ENCODE data around the gene ITGB4. TPM values are rescaled to one million over a fixed set of nuclear protein-coding genes. Genes with fewer than 3 reads are reported as not detected.
A peak's percentile ranks its signal among the peaks of the same experiment; 100 is the strongest.

ITGB4 gene
- total and polyA plus RNA-seq, 2 of the 13 experiments (the other 11 are each of a cell fraction or from before 2014, with no cell fraction given) = 6.9 to 14.5 TPM

DNA sequence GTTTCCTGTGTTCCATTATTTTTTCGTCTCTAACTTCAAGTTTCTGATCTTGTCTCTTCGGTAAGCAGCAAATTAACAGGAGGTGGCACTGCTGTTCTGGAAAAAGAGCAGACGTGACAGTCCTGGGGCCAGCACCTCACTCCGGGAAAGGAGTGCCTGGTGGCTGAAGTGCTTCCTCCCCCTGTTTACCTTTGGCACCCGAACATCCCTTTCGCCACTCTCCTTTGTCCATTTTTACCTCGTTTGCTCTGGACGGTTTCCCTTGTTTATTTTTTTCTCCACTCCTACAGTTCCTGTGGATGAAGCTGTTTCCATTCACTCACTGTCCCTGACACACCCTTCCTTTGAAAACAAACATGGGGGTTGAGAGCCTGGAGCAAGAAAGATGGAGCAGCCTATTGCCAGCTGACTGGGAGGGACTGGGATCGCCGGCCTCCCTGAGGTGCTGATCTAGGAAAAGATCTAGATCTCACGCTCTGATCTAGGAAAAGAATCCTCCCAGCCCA lies 41.5 kb upstream of the ITGB4 start:
- Histone ChIP-seq H4K20me1 (ENCODE audit: insufficient read depth, low read length) (peaks cover 3% of the 10 kb centered on the region; the same call in 1 of the 2 replicates), H3K27ac (ENCODE audit: extremely low read length, insufficient read depth, low read length) (no peak overlapping the region), H3K4me1 (ENCODE audit: insufficient read depth, low read length) (peaks cover 16% of the 10 kb centered on the region), H3K79me2 (ENCODE audit: insufficient read depth, low read length) (peaks cover 34% of the 10 kb centered on the region), H2AFZ (ENCODE audit: low read length) (no peak overlapping the region), H3K9me3 (ENCODE audit: low read length) (no peaks in the 10 kb centered on the region), H3K4me3 (replicated peaks in 1 of 3; ENCODE audit: insufficient read depth in 1 of 3, low read depth in 2 of 3, low read length in 3 of 3) (no peak overlapping the region), H3K27me3 (ENCODE audit: control insufficient read depth in 1 of 2, insufficient read depth in 2 of 2, low read length in 2 of 2) (no peaks in the 10 kb centered on the region), H3K4me2 (ENCODE audit: low read depth, low read length) (no peak overlapping the region), H3K36me3 (replicated peaks in 1 of 2; ENCODE audit: control insufficient read depth in 1 of 2, insufficient read depth in 2 of 2, low read length in 2 of 2) (peaks cover 18 to 52% of the 10 kb centered on the region in 2 experiments), H3K9ac (ENCODE audit: insufficient read depth, low read depth, low read length) (no peak overlapping the region)
- DNase-seq (ENCODE audit: low spot score) = no peak
- WGBS (ENCODE audit: low lambda C conversion rate) = 82% methylated on average over 11 of the region's 11 CpGs
- ChIA-PET POLR2A (no interaction called here), CTCF (ENCODE audit: low intra/inter-chr PET ratio, low total read pairs) (interaction anchor here (1.3 kb wide), 1 partner anchor 68 kb away, joined by 10 read pairs; no protein-coding TSS in a partner anchor)
- FAIRE-seq = no peak
- 0 out of 2 replicates have a peak, but pooled peaks have one; percentile 35 for TF ChIP-seq ZNF296 (CRISPR knock-in tag; conservative IDR thresholded peaks at IDR 0.05)
- peak; percentile 12; the same call in 1 of the 2 replicates for TF ChIP-seq SMC3 (IDR thresholded peaks at IDR 0.05; ENCODE audit: low read length)
- TF ChIP-seq, protein P1, sequence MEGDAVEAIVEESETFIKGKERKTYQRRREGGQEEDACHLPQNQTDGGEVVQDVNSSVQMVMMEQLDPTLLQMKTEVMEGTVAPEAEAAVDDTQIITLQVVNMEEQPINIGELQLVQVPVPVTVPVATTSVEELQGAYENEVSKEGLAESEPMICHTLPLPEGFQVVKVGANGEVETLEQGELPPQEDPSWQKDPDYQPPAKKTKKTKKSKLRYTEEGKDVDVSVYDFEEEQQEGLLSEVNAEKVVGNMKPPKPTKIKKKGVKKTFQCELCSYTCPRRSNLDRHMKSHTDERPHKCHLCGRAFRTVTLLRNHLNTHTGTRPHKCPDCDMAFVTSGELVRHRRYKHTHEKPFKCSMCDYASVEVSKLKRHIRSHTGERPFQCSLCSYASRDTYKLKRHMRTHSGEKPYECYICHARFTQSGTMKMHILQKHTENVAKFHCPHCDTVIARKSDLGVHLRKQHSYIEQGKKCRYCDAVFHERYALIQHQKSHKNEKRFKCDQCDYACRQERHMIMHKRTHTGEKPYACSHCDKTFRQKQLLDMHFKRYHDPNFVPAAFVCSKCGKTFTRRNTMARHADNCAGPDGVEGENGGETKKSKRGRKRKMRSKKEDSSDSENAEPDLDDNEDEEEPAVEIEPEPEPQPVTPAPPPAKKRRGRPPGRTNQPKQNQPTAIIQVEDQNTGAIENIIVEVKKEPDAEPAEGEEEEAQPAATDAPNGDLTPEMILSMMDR (CRISPR knock-in tag; IDR thresholded peaks at IDR 0.05) = peak; percentile 57
- no peak for TF ChIP-seq FOXA1 (IDR thresholded peaks at IDR 0.05)
- TF ChIP-seq FOXA1 (CRISPR knock-in tag; IDR thresholded peaks at IDR 0.05) = peak; percentile 47
- peak; percentile 58 for TF ChIP-seq STAG1 (CRISPR knock-in tag; IDR thresholded peaks at IDR 0.05)
- 0 out of 2 replicates have a peak, but pooled peaks have one; percentile 22 for TF ChIP-seq ZNF501 (CRISPR knock-in tag; IDR thresholded peaks at IDR 0.05)
- TF ChIP-seq HNF4G (IDR thresholded peaks at IDR 0.05; ENCODE audit: borderline replicate concordance, low read depth, low read length) = no peak
- no peak for TF ChIP-seq HNF4G (CRISPR knock-in tag; IDR thresholded peaks at IDR 0.05; ENCODE audit: borderline replicate concordance, low read depth)
- no peak for TF ChIP-seq RARG (CRISPR knock-in tag; IDR thresholded peaks at IDR 0.05; ENCODE audit: low read depth)
- TF ChIP-seq SOX5 (CRISPR knock-in tag; IDR thresholded peaks at IDR 0.05; ENCODE audit: borderline replicate concordance) = 0 out of 2 replicates have a peak, but pooled peaks have one; percentile 8
- intact Hi-C loops (cut with micrococcal nuclease; ENCODE audit: unreplicated experiment) = no loop called here
- in situ Hi-C loops (cut with HindIII; ENCODE audit: extremely low pct_ligation_motif_present, low pct_unique_long_range_greater_than_20kb) = loop anchor here (5.0 kb wide), 1 partner anchor 73 kb away; no protein-coding TSS in a partner anchor
- BruUV-seq (replicated peaks) = no TSS peak
- ATAC-seq = peak; percentile 24; the same call in 1 of the 3 replicates
